WERI-Rb-1 (cell line): Measurements from ENCODE around the gene PHACTR3.
"Not testable (repeated sequence)": the region's sequence is repeated elsewhere in the genome, so short reads cannot be mapped to it uniquely, and the experiment has no call there.

ENCODE experiments used
- DNase-seq: peaks from one replicate; pipeline ENCODE4 v3.0.0-alpha.2; 2020
- H3K27ac ChIP-seq: fragments of 250-450 bp; sonication (Bioruptor Pico); 2 replicates; pipeline ENCODE4 v1.5.1; 2020; ENCODE audit warnings: mild to moderate bottlenecking, moderate library complexity
- H3K27me3 ChIP-seq: fragments of 250-450 bp; sonication (Bioruptor Pico); 2 replicates; pipeline ENCODE4 v1.5.1; 2021; ENCODE audit warnings: mild to moderate bottlenecking, low read depth, moderate library complexity; ENCODE audit not compliant: insufficient read depth, severe bottlenecking
- H3K36me3 ChIP-seq: fragments of 250-450 bp; sonication (Bioruptor Pico); 2 replicates; pipeline ENCODE4 v1.5.1; 2020; ENCODE audit warnings: mild to moderate bottlenecking, moderate library complexity
- H3K4me3 ChIP-seq: 2 replicates; pipeline ENCODE4 v1.5.1; 2011; ENCODE audit warnings: low read depth, mild to moderate bottlenecking, control low read depth, low read length
- H3K9me3 ChIP-seq: fragments of 250-450 bp; sonication (Bioruptor Pico); 2 replicates; pipeline ENCODE4 v1.5.1; 2021; ENCODE audit warnings: mild to moderate bottlenecking, moderate library complexity; ENCODE audit not compliant: severe bottlenecking
- TF ChIP-seq, protein P1 (sequence below): IDR thresholded peaks from 2 replicates; pipeline ENCODE4 v1.5.1; 2011; ENCODE audit warnings: low read depth, mild to moderate bottlenecking, control low read depth, inconsistent platforms, low read length

The PHACTR3 gene

DNA sequence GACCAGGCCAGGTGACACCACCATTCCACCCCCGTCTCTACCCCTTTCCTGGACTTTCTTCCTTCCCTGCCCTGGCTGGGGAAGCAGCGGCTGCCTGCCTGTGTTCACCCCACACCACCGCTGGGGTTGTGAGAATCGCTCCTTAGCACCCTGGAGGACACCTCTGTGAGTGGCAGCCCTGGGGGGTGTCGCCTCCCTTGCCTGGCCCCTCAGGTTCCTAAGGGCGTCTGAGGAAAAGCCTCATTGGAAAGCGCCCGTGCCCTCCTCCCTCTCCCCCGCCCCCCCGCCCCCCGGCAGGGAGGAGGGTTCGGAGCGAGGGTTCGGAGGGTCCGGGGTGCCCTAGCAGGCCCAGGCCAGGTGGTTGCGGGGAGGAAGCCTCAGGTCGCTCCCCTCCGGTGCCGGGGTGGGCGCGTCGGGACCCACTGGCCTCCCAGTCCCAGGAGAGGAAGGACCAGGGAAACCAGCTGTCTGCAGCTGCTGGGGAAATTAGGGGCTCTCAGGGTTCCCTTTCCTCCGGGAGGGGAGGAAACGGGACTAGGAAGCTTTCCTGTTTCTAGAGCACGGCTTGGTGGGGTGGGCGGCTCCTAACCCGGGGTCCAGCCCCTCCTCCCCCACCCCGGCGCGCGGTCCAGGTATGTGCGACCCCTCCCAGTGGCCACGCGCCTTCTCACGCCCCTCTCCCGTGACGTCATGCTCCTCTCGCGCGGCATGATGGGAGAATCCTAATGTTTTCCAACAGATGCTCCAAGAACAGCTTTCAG, at the start of gene PHACTR3:
TSS of gene PHACTR3 (plus strand) at position 760 of the 761 bp plus-strand sequence. CDS start 475 bp downstream, outside the sequence.
- H3K27me3 ChIP-seq: peaks cover 86% of the 10 kb centered on the region
- H3K9me3 ChIP-seq: no peaks in the 10 kb centered on the region
- DNase-seq: no peak
- TF ChIP-seq, protein P1, sequence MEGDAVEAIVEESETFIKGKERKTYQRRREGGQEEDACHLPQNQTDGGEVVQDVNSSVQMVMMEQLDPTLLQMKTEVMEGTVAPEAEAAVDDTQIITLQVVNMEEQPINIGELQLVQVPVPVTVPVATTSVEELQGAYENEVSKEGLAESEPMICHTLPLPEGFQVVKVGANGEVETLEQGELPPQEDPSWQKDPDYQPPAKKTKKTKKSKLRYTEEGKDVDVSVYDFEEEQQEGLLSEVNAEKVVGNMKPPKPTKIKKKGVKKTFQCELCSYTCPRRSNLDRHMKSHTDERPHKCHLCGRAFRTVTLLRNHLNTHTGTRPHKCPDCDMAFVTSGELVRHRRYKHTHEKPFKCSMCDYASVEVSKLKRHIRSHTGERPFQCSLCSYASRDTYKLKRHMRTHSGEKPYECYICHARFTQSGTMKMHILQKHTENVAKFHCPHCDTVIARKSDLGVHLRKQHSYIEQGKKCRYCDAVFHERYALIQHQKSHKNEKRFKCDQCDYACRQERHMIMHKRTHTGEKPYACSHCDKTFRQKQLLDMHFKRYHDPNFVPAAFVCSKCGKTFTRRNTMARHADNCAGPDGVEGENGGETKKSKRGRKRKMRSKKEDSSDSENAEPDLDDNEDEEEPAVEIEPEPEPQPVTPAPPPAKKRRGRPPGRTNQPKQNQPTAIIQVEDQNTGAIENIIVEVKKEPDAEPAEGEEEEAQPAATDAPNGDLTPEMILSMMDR: no peak
- H3K27ac ChIP-seq: no peak within 1 kb of the TSS
- H3K4me3 ChIP-seq: no peak within 1 kb of the TSS
- H3K36me3 ChIP-seq: no peaks in the 10 kb centered on the region

DNA sequence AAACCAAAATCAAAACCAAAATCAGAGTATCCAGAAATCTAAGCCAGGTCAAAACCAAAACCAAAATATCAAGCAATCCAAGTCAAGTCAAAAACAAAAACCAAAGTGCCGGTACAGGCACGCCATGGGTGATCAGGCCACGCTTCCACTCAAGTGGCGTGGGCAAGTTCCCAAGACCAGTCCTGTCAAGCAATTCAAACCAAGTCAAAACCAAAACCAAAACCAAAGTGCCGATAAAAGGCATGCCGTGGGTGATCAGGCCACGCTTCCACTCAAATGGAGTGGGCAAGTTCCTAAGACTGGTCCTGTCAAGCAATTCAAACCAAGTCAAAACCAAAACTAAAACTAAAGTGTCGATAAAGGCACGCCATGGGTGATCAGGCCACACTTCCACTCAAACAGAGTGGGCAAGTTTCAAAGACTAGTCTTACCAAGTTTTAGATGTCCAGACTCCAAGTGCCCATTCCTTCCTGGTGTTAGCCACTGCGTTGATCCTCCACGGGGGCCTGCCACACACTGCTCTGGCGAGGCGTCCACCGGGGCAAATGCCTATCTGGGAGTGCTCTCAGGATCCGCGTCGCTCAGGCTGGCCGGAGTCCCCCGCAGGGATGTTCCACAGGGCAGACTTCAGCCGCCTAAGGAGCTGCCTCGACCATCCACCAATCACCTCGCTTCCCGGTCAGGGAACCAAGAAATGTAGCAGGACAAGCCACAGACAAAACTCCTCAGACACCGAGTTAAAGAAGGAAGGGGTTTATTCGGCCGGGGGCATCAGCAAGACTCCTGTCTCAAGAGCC, 46.4 kb upstream of the PHACTR3 start:
- H3K36me3 ChIP-seq, H3K4me3 ChIP-seq, H3K9me3 ChIP-seq, DNase-seq, H3K27ac ChIP-seq: not testable (repeated sequence)
- peaks cover 74% of the 10 kb centered on the region for H3K27me3 ChIP-seq

DNA sequence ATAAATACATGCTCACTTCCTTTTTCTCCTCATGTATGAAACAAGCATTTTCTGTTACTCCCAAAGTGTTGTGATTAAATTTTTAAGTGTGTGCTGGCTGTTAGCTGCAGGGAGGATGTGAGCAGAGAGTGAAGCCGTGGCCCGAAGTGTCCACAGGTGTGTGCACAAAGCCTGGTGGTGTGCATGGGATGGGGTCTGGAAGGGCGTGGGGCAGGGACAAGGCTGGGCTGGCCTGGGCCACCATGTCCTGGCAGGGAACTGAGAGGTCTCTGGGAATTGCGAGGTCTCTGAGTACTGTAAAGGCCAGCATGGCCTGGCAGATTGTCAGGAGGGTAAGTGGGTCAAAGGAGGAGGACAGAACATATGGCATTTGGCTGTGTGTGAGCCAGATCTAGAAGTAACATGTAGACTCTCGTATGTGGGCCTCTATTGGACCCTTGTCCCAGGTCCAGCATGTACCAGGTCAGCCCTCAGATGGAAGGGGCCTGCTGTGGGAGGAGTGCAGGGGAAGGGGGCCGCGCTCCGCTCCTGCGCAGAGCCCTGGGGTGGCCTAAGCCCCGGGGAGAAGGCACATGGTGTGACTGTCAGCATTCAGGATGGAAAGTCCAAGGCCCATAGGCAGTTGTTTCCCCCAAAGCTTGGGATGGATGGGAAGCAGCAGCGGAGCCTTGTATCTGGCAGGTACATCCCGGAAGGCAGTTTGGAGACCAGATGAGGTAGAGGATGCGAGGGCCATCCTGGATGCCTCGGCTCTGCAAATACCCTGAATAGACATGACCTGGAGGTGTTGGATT, 45.1 kb upstream of the PHACTR3 start:
- no peaks in the 10 kb centered on the region for H3K36me3 ChIP-seq
- peaks cover 2% of the 10 kb centered on the region for H3K9me3 ChIP-seq
- H3K27ac ChIP-seq: no peak overlapping the region
- no peak overlapping the region for H3K4me3 ChIP-seq
- H3K27me3 ChIP-seq: peaks cover 78% of the 10 kb centered on the region
- no peak for DNase-seq
- TF ChIP-seq, protein P1: no peak

DNA sequence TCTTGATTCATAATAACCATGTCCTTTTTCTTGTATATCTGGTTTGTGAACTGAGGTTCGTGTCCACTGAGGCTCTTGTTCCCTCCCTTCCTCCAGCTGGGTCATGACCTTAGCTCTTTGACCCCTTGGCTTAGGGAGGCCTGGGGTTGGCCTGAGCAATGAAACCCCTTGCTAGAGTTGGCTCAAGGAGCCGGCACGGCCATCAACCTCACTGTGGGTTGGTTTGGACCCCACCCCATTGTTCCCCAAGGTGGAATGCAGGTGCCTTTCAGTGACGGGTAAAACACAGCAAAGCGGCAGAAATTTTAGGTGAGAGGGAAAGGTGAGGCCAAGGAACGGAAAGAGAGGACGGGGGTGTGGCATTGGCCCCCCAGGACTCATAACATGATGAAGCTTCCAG, 44.5 kb upstream of the PHACTR3 start:
- Histone ChIP-seq H3K9me3 (peaks cover 8% of the 10 kb centered on the region), H3K36me3 (no peaks in the 10 kb centered on the region), H3K27me3 (peaks cover 81% of the 10 kb centered on the region), H3K27ac (no peak overlapping the region), H3K4me3 (no peak overlapping the region)
- TF ChIP-seq, protein P1: no peak
- DNase-seq: no peak

DNA sequence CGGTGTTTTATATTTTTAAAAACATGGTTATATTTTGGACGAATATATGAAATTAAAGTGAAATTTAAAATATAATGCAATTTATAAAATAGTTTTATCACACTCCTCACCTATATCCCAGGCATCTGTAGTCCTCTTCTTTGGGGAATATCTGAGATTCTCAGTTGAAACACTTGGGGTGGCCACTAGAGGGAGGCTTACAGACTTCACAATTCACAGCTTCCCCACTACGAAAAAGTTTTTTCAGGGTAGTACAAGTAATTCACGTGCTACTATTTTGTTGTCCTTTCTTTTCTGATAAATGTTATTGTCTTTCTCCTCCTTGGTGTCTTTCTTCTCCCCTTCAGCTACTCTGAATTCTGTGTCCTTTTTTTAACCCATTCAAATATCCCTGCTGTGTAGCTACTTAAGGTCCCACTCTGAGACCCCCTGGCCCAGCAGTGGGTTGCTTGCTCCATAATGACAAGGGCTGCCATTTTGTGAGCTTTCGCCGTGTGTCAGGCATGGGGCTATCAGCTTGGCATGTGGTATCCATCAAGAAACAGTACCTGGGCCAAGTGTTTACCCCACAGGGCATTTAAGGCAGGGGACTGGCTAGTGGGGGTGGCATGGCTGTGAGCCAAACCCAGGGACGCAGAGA, 43.6 kb upstream of the PHACTR3 start:
- Histone ChIP-seq H3K27ac (no peak overlapping the region), H3K36me3 (no peaks in the 10 kb centered on the region), H3K9me3 (peaks cover 9% of the 10 kb centered on the region), H3K4me3 (no peak overlapping the region), H3K27me3 (peaks cover 81% of the 10 kb centered on the region)
- DNase-seq: no peak
- TF ChIP-seq, protein P1: peak; percentile 49; the same call in 1 of the 2 replicates
